ENCODE results near the gene ZNF746.
"Not testable (repeated sequence)": the region's sequence is repeated elsewhere in the genome, so short reads cannot be mapped to it uniquely, and the experiment has no call there.

ZNF746 gene

GRCh38 chr7:149457766-149458165, 39.8 kb downstream of the ZNF746 start:
- no peak for DNase-seq

- no peak for DNase-seq
These were observed 40.8 kb downstream of the ZNF746 start for GRCh38 chr7:149456506-149457421.

- no peak for DNase-seq
These were observed 42.2 kb downstream of the ZNF746 start for GRCh38 chr7:149455175-149455950.

- DNase-seq = no peak
These were observed 42.9 kb downstream of the ZNF746 start for GRCh38 chr7:149454750-149455149.

- no peak for DNase-seq
These were observed 43.6 kb downstream of the ZNF746 start for GRCh38 chr7:149454006-149454405.

- DNase-seq = no peak
These were observed 46.8 kb downstream of the ZNF746 start for GRCh38 chr7:149450821-149451220.

GRCh38 chr7:149449897-149450296, 47.7 kb downstream of the ZNF746 start:
- no peak for DNase-seq

- no peak for DNase-seq
These were observed 48.6 kb downstream of the ZNF746 start for GRCh38 chr7:149448961-149449360.

GRCh38 chr7:149446026-149446425, 51.6 kb downstream of the ZNF746 start:
- DNase-seq = not testable (repeated sequence)

- no peak for DNase-seq
These were observed 53.3 kb downstream of the ZNF746 start for GRCh38 chr7:149444287-149444686.

- no peak for DNase-seq
These were observed 54.1 kb downstream of the ZNF746 start for GRCh38 chr7:149443523-149443922.

GRCh38 chr7:149442924-149443323, 54.7 kb downstream of the ZNF746 start:
- DNase-seq = no peak

- DNase-seq = no peak
These were observed 57.4 kb downstream of the ZNF746 start for GRCh38 chr7:149440222-149440621.

GRCh38 chr7:149436358-149436757, 61.3 kb downstream of the ZNF746 start:
- no peak for DNase-seq

GRCh38 chr7:149433124-149433523, 64.5 kb downstream of the ZNF746 start:
- DNase-seq = no peak

GRCh38 chr7:149432121-149432691, 65.4 kb downstream of the ZNF746 start:
- no peak for DNase-seq

- DNase-seq = no peak
These were observed 66.0 kb downstream of the ZNF746 start for GRCh38 chr7:149431486-149432120.

- DNase-seq = no peak
These were observed 67.4 kb downstream of the ZNF746 start for GRCh38 chr7:149430192-149430591.

- no peak for DNase-seq
These were observed 69.7 kb downstream of the ZNF746 start for GRCh38 chr7:149427893-149428292.

GRCh38 chr7:149427096-149427680, 70.4 kb downstream of the ZNF746 start:
- no peak for DNase-seq

- no peak for DNase-seq
These were observed 74.0 kb downstream of the ZNF746 start for GRCh38 chr7:149423449-149424110.

GRCh38 chr7:149422914-149423301, 74.7 kb downstream of the ZNF746 start:
- no peak for DNase-seq
